ENCODE measurements around the gene TSPAN12. TPM values are rescaled to one million over a fixed set of nuclear protein-coding genes. Genes with fewer than 3 reads are reported as not detected.

TSPAN12 gene
- total and polyA plus RNA-seq, 8 donors: 25.7 to 52.3 (median 44.0) TPM

- no peak overlapping the region for H3K4me3 ChIP-seq
- intact Hi-C loops (cut with DNase I): no loop called here
- H3K27ac ChIP-seq: no peak overlapping the region
- H3K27me3 ChIP-seq: no peaks in the 10 kb centered on the region
- H3K4me1 ChIP-seq: no peaks in the 10 kb centered on the region
- H3K36me3 ChIP-seq: no peaks in the 10 kb centered on the region
- no peaks in the 10 kb centered on the region for H3K9me3 ChIP-seq
- no peak for ATAC-seq
- no peak for TF ChIP-seq CTCF (IDR thresholded peaks at IDR 0.05)
- DNase-seq: no peak
Observed at GRCh38 chr7:120741371-120742042, 116.4 kb downstream of the TSPAN12 start.

- DNase-seq (peak in 1 of 4 donors; percentile 35), ATAC-seq (no peak)
- H3K27ac ChIP-seq: no peak overlapping the region
- intact Hi-C loops (cut with DNase I): no loop called here
- no peaks in the 10 kb centered on the region for H3K9me3 ChIP-seq
- H3K4me1 ChIP-seq: peaks cover 0 to 6% of the 10 kb centered on the region in 2 donors
- no peak for TF ChIP-seq CTCF (IDR thresholded peaks at IDR 0.05)
- H3K4me3 ChIP-seq: no peak overlapping the region
- H3K27me3 ChIP-seq: no peaks in the 10 kb centered on the region
- no peaks in the 10 kb centered on the region for H3K36me3 ChIP-seq
Observed at GRCh38 chr7:120740348-120740747, 117.6 kb downstream of the TSPAN12 start.

GRCh38 chr7:120738816-120739215 is 119.1 kb downstream of the TSPAN12 start:
- Histone ChIP-seq H3K4me1 (peaks cover 0 to 6% of the 10 kb centered on the region in 2 donors), H3K36me3 (no peaks in the 10 kb centered on the region), H3K4me3 (no peak overlapping the region), H3K27me3 (no peaks in the 10 kb centered on the region), H3K9me3 (no peaks in the 10 kb centered on the region), H3K27ac (no peak overlapping the region)
- no peak for TF ChIP-seq CTCF (IDR thresholded peaks at IDR 0.05)
- intact Hi-C loops (cut with DNase I): no loop called here
- DNase-seq (no peak), ATAC-seq (no peak)

Other genes starting within 250 kb of the TSPAN12 start
- 10 to 100 TPM; 13.1 to 17.8 TPM for gene ING3, start 92.6 kb upstream of the TSPAN12 start, total RNA-seq
- 10 to 100 TPM; 31.6 to 40.6 (median 36.8) TPM for gene ING3, start 92.6 kb upstream of the TSPAN12 start, polyA plus RNA-seq (ENCODE audit: insufficient read length in 6 of 6)
- 10 to 100 TPM in 1 of 2 donors, 1 to 10 TPM in 1; 8.8 to 14.1 TPM for gene CPED1, start 130.6 kb upstream of the TSPAN12 start, total RNA-seq
- 10 to 100 TPM; 14.9 to 29.6 (median 25.3) TPM for gene CPED1, start 130.6 kb upstream of the TSPAN12 start, polyA plus RNA-seq (ENCODE audit: insufficient read length in 6 of 6)